ENCODE data around the gene NXN.

The NXN gene

GRCh38 chr17:921161-921560 lies 58.4 kb downstream of the NXN start:
- TF ChIP-seq, protein P1, sequence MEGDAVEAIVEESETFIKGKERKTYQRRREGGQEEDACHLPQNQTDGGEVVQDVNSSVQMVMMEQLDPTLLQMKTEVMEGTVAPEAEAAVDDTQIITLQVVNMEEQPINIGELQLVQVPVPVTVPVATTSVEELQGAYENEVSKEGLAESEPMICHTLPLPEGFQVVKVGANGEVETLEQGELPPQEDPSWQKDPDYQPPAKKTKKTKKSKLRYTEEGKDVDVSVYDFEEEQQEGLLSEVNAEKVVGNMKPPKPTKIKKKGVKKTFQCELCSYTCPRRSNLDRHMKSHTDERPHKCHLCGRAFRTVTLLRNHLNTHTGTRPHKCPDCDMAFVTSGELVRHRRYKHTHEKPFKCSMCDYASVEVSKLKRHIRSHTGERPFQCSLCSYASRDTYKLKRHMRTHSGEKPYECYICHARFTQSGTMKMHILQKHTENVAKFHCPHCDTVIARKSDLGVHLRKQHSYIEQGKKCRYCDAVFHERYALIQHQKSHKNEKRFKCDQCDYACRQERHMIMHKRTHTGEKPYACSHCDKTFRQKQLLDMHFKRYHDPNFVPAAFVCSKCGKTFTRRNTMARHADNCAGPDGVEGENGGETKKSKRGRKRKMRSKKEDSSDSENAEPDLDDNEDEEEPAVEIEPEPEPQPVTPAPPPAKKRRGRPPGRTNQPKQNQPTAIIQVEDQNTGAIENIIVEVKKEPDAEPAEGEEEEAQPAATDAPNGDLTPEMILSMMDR (IDR thresholded peaks at IDR 0.05; ENCODE audit: control extremely low read depth, extremely low read depth, low read depth, missing control alignments) = no peak
- ChIA-PET CTCF (no interaction called here), POLR2A (no interaction called here)
- DNase-seq (ENCODE audit: extremely low spot score) = no peak

DNA sequence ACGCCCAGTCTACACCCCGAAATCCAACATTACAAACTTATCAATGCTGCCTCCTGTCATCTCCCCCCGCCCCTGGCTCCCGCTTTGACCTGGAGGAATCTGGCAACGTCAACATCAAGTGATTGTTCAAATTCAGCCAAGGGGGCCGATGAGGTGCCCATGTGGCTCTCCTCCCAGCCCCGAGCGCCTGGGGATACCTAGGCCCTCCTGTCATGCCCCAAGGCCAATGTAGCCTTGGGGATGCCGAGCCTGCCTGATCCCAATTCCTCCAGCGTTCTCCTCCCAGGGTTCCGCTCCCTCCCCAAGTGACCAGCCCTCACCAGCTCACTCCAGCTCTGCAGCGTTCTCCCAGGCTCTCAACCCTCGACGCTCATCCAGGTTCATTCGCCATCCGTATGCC lies 59.4 kb downstream of the NXN start:
- POLR2A ChIA-PET = no interaction called here
- DNase-seq (ENCODE audit: extremely low spot score) = no peak
- TF ChIP-seq, protein P1 (IDR thresholded peaks at IDR 0.05; ENCODE audit: control extremely low read depth, extremely low read depth, low read depth, missing control alignments) = no peak
- CTCF ChIA-PET = no interaction called here

GRCh38 chr17:917941-918740 lies 61.4 kb downstream of the NXN start:
- TF ChIP-seq, protein P1 (IDR thresholded peaks at IDR 0.05; ENCODE audit: control extremely low read depth, extremely low read depth, low read depth, missing control alignments) = no peak
- ChIA-PET CTCF (no interaction called here), POLR2A (no interaction called here)
- DNase-seq (ENCODE audit: extremely low spot score) = no peak

GRCh38 chr17:917391-917811 lies 62.2 kb downstream of the NXN start:
- no peak for DNase-seq (ENCODE audit: extremely low spot score)
- POLR2A ChIA-PET = no interaction called here
- CTCF ChIA-PET = no interaction called here
- TF ChIP-seq, protein P1 (IDR thresholded peaks at IDR 0.05; ENCODE audit: control extremely low read depth, extremely low read depth, low read depth, missing control alignments) = no peak

GRCh38 chr17:916315-916714 lies 63.3 kb downstream of the NXN start:
- DNase-seq (ENCODE audit: extremely low spot score) = no peak
- TF ChIP-seq, protein P1 (IDR thresholded peaks at IDR 0.05; ENCODE audit: control extremely low read depth, extremely low read depth, low read depth, missing control alignments) = no peak
- POLR2A ChIA-PET = no interaction called here
- CTCF ChIA-PET = no interaction called here

DNA sequence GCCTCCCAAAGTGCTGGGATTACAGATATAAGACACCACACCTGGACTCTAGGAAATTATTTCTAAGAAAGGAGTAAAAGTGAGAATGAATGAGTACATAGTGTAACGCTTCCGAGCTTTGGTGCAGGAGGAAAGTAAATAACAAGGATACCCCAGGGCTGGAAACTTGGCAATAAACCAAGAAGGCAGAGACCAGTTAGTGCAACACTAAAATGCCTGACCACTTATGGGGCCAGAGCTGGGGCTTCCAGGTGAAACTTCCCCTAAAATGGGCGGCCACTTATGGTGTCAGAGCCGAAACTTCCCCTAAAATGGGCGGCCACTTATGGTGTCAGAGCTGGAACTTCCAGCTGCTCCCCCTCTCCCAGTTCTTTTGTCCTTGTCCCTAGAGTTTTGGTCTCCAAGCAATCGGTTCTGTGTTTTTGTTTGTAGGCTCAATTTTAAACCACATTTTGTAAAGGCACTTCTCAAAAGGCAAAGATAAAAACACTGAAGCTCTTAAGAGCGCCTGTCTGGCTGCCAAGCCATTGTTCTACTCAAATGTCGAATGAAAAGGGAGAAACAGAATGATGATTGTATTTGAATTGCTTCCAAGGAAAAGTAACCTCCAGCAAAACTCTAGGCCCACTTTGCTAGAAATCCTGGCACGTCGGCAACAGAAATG lies 63.9 kb downstream of the NXN start:
- TF ChIP-seq, protein P1 (IDR thresholded peaks at IDR 0.05; ENCODE audit: control extremely low read depth, extremely low read depth, low read depth, missing control alignments) = no peak
- no peak for DNase-seq (ENCODE audit: extremely low spot score)
- POLR2A ChIA-PET = no interaction called here
- CTCF ChIA-PET = no interaction called here
